Activated T-cell treated with anti-CD3 and anti-CD28 coated beads, Interleukin-2, amount 50 U/mL, for 72 hours (primary cell): Measurements from ENCODE around the gene LRRN1. TPM values are rescaled to one million over a fixed set of nuclear protein-coding genes. Genes with fewer than 3 reads are reported as not detected.
A peak's percentile ranks its signal among the peaks of the same experiment; 100 is the strongest.

Experiments used
- ATAC-seq, 2 donors: fragments of 150-1000 bp; cut with Tn5 transposase; replicated peaks in 1 of 2; 2 replicates each; pipeline ENCODE4 v1.10.0; 2021; ENCODE audit warnings: moderate library complexity in 2 of 2, mild to moderate bottlenecking in 1 of 2
- DNase-seq, 2 donors: peaks; one replicate each; pipeline ENCODE4 v3.0.0; 2021 to 2022; ENCODE audit warnings: mixed read lengths in 1 of 2
- H3K27ac Mint-ChIP-seq: one replicate; pipeline ENCODE4 v1.8.0; 2022; ENCODE audit warnings: mild to moderate bottlenecking, moderate library complexity, mixed read lengths
- H3K27me3 Mint-ChIP-seq: one replicate; pipeline ENCODE4 v1.8.0; 2022; ENCODE audit warnings: low read depth, mixed read lengths
- H3K36me3 Mint-ChIP-seq, 2 donors: one replicate each; pipeline ENCODE4 v1.8.0; 2022; ENCODE audit warnings: mixed read lengths in 2 of 2, mild to moderate bottlenecking in 1 of 2; ENCODE audit not compliant: insufficient read depth in 2 of 2
- H3K4me1 Mint-ChIP-seq: one replicate; pipeline ENCODE4 v1.8.0; 2022; ENCODE audit warnings: low read depth, mixed read lengths
- H3K4me3 Mint-ChIP-seq, 2 donors: one replicate each; pipeline ENCODE4 v1.8.0; 2022; ENCODE audit warnings: mild to moderate bottlenecking in 2 of 2, mixed read lengths in 2 of 2, moderate library complexity in 2 of 2
- H3K9me3 Mint-ChIP-seq, 2 donors: one replicate each; pipeline ENCODE4 v1.8.0; 2022; ENCODE audit warnings: mixed read lengths in 2 of 2
- total RNA-seq, 2 donors: library from RNA; stranded (reverse); gene quantifications; one replicate each; pipeline ENCODE4 v1.2.3, GENCODE V29; 2022

LRRN1 gene
- total RNA-seq, 2 donors from 2014 or later, result 0.58 to 2.6 TPM

DNA sequence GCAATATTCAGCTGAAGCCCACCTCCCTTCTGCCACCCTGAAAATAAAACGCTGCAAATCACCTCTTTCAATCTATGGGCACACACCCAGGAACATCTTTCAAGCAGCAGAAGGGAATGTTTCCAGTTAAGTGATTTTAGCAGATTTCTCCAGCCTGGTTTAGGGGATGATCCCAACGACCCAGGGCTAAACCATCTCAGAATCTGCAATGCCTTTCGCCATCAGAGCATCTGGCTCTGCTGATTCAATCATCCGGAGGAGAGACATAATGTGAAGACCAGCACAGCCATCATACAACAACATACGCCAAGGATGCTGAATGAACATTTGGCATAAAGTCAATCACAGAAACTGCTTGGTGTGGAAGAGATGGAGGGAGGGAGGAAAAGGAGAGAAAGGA, 15.5 kb upstream of the LRRN1 start:
- Mint-ChIP-seq H3K36me3 (no peaks in the 10 kb centered on the region), H3K27me3 (no peaks in the 10 kb centered on the region), H3K4me1 (no peaks in the 10 kb centered on the region), H3K4me3 (no peak overlapping the region), H3K27ac (no peak overlapping the region), H3K9me3 (peaks cover 0 to 2% of the 10 kb centered on the region in 2 donors)
- ATAC-seq, result no peak
- DNase-seq, result no peak

DNA sequence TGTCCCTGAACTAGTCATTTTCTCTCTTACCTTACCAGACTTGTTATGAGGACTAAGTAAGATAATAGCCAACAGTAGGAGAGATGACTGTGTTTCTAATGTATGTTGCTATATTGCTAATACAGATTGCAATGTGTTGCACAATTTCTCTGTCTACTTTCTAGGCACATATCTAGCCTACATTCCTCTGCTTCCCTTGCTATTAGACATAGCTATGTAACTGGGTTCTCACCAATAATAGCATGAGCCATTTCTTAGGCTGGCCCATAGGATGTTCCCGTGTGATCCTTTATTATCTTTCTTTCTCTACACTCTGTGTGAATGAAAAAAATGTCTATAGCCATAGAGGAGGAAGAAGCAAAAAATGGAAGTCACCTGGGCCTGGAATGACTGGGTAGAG, 6.8 kb upstream of the LRRN1 start:
- Mint-ChIP-seq H3K4me1 (peaks cover 5% of the 10 kb centered on the region), H3K36me3 (peaks cover 0 to 5% of the 10 kb centered on the region in 2 donors), H3K27me3 (peaks cover 11% of the 10 kb centered on the region), H3K9me3 (peaks cover 0 to 4% of the 10 kb centered on the region in 2 donors), H3K4me3 (no peak overlapping the region), H3K27ac (no peak overlapping the region)
- DNase-seq (no peak), ATAC-seq (no peak)

DNA sequence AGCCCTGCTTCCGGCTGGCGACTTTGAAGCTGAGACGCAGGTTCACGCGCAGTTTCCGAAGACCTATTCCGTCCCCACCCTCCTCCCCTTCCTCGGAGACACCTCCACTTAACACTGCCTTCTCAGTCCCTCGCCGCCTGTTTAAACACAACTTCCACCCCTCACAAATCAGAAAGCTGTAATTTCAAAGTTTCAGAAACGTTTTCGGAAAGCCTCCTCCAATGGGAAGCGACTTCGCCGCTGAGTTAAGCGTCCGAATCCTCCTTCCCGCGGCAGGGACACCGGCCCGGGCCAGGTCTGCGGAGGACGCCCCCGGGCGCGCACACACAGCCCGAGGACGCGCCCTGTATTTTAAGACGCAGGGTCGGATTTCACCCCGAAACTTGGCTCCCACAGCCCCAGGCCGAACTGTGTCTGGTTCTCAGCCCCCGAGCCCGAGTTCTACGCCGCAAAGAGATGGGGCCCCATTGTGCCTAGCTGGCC, 559 bp upstream of the LRRN1 start:
- peaks cover 0 to 2% of the 10 kb centered on the region in 2 donors for H3K9me3 Mint-ChIP-seq
- DNase-seq (peak; percentile 22 to 64), ATAC-seq (peak; percentile 54 to 64)
- peaks cover 46% of the 10 kb centered on the region for H3K27me3 Mint-ChIP-seq
- H3K27ac Mint-ChIP-seq, result peak overlapping the region; percentile 75
- H3K36me3 Mint-ChIP-seq, result peaks cover 2 to 3% of the 10 kb centered on the region in 2 donors
- H3K4me3 Mint-ChIP-seq, result peak overlapping the region; percentile 81 to 95
- peaks cover 27% of the 10 kb centered on the region for H3K4me1 Mint-ChIP-seq

DNA sequence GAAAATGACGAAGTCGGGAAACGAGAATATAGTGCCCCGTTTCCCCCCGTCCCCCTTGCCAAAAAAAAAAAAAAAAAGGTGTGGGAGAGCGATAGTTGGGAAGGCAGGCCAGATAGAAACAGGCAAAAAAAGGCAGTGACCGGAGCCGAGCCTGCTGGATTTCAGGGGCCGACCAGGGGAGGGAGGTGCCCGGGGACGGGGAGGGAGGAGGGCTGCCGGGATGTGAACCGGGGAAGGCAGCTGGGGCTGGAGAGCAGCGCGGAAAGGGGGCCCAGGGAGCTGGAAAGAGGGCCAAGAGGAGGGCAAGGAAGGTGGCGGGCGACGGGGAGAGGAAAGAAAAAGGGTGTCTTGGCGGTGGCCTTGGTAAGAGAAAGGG, 837 bp downstream of the LRRN1 start:
- peaks cover 23% of the 10 kb centered on the region for H3K4me1 Mint-ChIP-seq
- H3K36me3 Mint-ChIP-seq, result peaks cover 0 to 2% of the 10 kb centered on the region in 2 donors
- peak; percentile 13 to 14 for DNase-seq
- no peak overlapping the region for H3K27ac Mint-ChIP-seq
- no peak for ATAC-seq
- H3K4me3 Mint-ChIP-seq, result peak overlapping the region; percentile 84 to 90
- no peaks in the 10 kb centered on the region for H3K9me3 Mint-ChIP-seq
- H3K27me3 Mint-ChIP-seq, result peaks cover 46% of the 10 kb centered on the region

DNA sequence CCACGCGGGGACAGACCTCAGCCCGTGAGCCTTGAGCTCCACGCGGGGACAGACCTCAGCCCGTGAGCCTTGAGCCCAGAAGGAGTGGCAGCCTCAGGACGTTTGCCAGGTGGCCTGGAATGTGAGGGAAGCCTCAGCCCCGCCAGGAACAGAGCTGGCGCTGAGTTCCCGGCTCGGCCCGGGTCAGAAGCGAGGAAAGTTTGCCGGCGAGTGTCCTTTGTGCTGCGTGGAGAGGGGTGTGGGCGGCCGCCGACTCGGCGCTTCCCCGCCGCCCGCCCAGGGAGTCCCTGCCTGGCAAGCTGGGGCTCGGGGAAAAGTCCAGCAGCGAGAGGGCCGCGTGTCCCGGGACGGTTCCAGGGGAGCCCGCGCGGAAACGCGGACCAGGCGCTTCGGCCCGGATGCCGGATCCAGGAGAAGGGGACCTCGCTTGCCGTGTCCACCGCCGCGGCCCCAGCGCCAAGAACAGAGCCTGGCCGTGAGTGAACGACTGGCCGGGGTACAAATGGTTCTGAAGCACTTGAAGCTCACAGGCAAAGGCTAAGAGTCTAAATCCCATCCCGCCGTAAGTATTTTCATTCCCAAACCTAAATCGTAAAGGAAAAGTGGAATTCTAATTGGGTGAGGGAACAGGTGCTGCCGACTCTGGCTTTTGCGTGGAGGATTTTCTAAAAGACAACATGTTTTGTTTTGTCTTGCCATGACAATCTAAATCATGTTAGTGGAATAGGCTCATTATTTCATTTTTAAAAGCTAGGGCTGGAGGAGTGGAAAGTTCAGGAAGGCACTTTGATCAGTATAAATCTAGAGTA, 1.7 kb downstream of the LRRN1 start:
- ATAC-seq (no peak), DNase-seq (peak in 1 of 2 donors; percentile 12)
- Mint-ChIP-seq H3K27ac (no peak overlapping the region), H3K36me3 (peaks cover 0 to 2% of the 10 kb centered on the region in 2 donors), H3K4me1 (peaks cover 23% of the 10 kb centered on the region), H3K27me3 (peaks cover 46% of the 10 kb centered on the region), H3K9me3 (no peaks in the 10 kb centered on the region), H3K4me3 (peak overlapping the region; percentile 84 to 90)

DNA sequence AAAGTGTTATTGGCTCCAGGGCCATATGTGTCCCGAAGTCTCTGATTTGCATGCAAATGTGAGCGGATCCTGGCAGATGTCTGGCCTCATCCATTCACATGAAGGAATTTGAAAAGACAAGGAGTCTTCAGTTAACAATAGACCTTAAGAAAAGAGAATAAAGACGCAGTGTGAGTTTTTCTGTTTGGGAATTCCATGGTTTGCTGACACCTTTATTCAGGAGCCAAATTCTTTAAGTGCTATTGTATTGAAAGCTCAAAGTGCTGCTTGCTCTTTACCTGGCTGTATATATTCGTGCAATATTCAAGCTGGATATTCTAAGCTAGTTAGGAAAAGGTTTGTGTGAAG, 2.2 kb downstream of the LRRN1 start:
- DNase-seq (no peak), ATAC-seq (no peak)
- H3K9me3 Mint-ChIP-seq, result no peaks in the 10 kb centered on the region
- peaks cover 23% of the 10 kb centered on the region for H3K4me1 Mint-ChIP-seq
- H3K4me3 Mint-ChIP-seq, result peak overlapping the region; percentile 15 to 90
- no peak overlapping the region for H3K27ac Mint-ChIP-seq
- H3K36me3 Mint-ChIP-seq, result peaks cover 0 to 2% of the 10 kb centered on the region in 2 donors
- H3K27me3 Mint-ChIP-seq, result peaks cover 44% of the 10 kb centered on the region

DNA sequence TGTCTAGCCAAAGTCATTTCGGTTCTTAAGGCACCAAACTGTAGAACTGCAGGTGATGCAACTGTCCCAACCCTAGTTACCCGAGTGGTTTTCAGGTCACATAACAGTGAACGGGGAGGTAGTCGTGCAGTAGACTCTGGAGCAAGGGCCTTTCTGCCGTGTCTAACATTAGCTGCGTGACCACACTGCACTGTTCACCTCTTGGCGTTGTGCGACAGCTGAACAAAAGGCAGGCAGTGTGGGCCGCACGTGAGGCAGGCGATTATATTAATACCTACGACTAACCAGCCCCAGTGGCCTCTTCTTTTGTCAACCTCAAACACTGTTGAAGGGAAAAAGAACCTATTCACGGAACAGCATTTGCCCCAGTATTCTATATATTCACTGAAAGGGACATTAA, 2.8 kb downstream of the LRRN1 start:
- H3K9me3 Mint-ChIP-seq, result no peaks in the 10 kb centered on the region
- H3K27me3 Mint-ChIP-seq, result peaks cover 38% of the 10 kb centered on the region
- H3K27ac Mint-ChIP-seq, result no peak overlapping the region
- H3K36me3 Mint-ChIP-seq, result peaks cover 0 to 2% of the 10 kb centered on the region in 2 donors
- no peak for ATAC-seq
- no peak overlapping the region for H3K4me3 Mint-ChIP-seq
- H3K4me1 Mint-ChIP-seq, result peaks cover 23% of the 10 kb centered on the region
- no peak for DNase-seq

DNA sequence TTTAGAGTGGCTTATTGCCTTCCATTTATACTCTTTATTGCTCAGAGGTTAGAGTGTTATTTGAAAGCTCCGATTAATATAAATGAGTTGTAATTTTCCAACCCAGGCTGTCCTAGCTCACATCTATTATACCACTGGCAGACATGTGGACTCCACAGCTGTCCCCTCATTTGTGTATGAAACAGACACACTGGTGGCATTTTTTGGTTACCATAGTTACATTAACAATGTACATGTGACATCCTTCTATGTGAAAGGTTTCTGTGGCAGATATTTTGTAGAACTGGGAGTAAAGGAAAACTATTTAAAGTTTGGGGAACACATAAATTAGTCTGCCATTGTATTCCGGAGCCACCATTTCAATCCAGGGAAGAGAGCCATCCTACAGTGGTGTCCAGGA, 5.3 kb downstream of the LRRN1 start:
- no peak for DNase-seq
- H3K27ac Mint-ChIP-seq, result no peak overlapping the region
- peaks cover 10% of the 10 kb centered on the region for H3K4me1 Mint-ChIP-seq
- no peaks in the 10 kb centered on the region for H3K36me3 Mint-ChIP-seq
- H3K9me3 Mint-ChIP-seq, result no peaks in the 10 kb centered on the region
- H3K4me3 Mint-ChIP-seq, result no peak overlapping the region
- no peak for ATAC-seq
- peaks cover 24% of the 10 kb centered on the region for H3K27me3 Mint-ChIP-seq

DNA sequence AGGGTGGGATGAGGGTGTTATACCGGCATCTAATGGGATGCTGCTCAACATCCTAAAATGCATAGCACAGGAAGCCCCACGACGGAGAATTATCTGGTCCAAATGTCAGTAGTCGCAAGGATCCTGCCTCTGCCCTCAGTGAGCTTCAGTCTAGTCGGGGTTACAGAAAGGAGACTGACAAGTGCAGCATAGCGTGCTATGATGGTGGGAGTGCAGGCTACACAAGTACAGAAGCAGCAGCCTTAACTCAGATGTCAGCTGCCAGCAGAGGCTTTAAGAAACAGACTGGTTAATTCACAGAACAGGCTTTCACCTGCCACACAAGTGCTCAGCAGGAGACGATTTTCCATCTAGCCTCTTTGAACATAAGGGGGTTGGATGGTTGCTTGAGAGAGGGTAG, 6.9 kb downstream of the LRRN1 start:
- no peak overlapping the region for H3K27ac Mint-ChIP-seq
- H3K9me3 Mint-ChIP-seq, result no peaks in the 10 kb centered on the region
- ATAC-seq (no peak), DNase-seq (no peak)
- H3K4me3 Mint-ChIP-seq, result no peak overlapping the region
- no peaks in the 10 kb centered on the region for H3K36me3 Mint-ChIP-seq
- peaks cover 12% of the 10 kb centered on the region for H3K27me3 Mint-ChIP-seq
- no peaks in the 10 kb centered on the region for H3K4me1 Mint-ChIP-seq

DNA sequence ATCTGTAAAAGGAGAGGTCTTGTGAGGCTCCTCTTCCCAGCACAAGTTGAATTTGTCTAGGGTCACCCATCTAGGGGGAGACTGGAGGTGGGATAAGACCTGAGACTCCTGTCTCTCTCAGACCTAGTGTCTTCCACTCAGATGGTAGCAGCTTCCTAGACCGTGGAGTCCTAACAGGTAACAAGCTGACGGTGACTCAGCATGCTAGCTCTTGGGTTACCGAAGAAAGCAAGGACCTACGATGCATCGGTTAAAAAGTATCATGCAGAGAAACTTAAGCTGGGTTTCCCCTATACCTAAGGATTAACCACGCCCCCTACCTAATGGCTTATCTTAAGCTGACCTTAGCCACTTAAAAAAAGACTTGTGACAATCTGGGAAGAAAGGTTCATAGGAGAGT, 7.6 kb downstream of the LRRN1 start:
- Mint-ChIP-seq H3K27ac (no peak overlapping the region), H3K4me3 (no peak overlapping the region), H3K4me1 (no peaks in the 10 kb centered on the region), H3K9me3 (no peaks in the 10 kb centered on the region), H3K27me3 (peaks cover 4% of the 10 kb centered on the region), H3K36me3 (no peaks in the 10 kb centered on the region)
- DNase-seq, result no peak
- no peak for ATAC-seq

DNA sequence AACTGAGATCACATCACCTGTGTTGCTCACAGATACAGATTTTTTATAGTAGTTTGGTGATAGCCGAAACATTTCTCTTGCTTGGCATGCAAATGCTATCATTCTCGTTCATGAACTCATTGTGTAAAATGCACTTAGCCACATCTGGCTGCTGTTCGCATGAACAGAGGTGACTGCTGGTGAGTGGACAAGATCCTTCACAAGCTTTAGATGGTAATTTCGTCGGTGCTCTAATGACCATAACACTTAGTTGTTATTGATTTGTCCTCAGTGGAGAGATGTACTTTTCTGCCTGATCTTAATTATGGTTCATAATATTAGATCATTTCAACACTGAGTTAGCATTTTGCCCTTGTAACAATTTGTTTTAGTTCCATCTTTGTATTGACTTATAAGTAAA, 13.8 kb downstream of the LRRN1 start:
- DNase-seq (no peak), ATAC-seq (no peak)
- Mint-ChIP-seq H3K36me3 (no peaks in the 10 kb centered on the region), H3K27ac (no peak overlapping the region), H3K9me3 (no peaks in the 10 kb centered on the region), H3K27me3 (no peaks in the 10 kb centered on the region), H3K4me1 (no peaks in the 10 kb centered on the region), H3K4me3 (no peak overlapping the region)

DNA sequence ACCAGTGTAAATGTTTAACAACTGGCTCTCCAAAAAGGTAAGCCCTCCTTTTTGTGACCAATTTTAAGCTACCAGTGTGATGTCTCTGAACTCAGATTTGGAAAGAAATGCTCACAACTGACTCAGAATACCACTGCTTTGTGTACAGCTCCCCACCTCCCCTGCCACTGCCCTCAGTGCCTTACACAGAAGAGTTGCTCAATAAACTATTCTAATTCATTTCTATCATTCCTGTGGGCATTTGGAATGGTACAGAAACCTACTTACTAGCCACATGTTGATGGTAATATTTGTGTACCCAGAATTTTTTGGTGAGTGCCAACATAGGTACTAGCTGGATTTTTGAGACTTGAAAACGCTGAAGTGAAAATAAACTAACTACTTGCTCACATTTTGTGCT, 16.0 kb downstream of the LRRN1 start:
- H3K4me3 Mint-ChIP-seq, result no peak overlapping the region
- no peaks in the 10 kb centered on the region for H3K36me3 Mint-ChIP-seq
- H3K27ac Mint-ChIP-seq, result no peak overlapping the region
- ATAC-seq, result peak in 1 of 2 donors; percentile 36
- no peaks in the 10 kb centered on the region for H3K27me3 Mint-ChIP-seq
- no peaks in the 10 kb centered on the region for H3K4me1 Mint-ChIP-seq
- H3K9me3 Mint-ChIP-seq, result no peaks in the 10 kb centered on the region
- no peak for DNase-seq

DNA sequence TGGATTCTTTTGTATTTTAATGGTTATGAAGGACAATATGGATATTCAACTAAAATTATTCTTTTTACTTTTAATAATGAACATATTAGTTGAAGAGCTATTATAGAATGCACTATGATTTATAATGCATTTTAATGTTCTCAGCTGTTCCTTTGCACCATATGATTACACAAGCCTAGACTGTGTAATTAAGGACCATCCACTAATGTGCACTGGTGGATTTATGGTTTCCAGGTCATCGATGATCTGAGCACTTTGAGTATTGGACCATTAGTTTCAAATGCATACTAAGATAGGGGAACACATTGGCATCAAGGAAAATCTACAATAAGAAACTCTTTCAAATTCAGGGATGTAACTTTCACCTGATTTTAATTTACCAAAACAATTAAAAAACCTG, 16.8 kb downstream of the LRRN1 start:
- Mint-ChIP-seq H3K9me3 (no peaks in the 10 kb centered on the region), H3K4me3 (no peak overlapping the region)
- ATAC-seq, result no peak

DNA sequence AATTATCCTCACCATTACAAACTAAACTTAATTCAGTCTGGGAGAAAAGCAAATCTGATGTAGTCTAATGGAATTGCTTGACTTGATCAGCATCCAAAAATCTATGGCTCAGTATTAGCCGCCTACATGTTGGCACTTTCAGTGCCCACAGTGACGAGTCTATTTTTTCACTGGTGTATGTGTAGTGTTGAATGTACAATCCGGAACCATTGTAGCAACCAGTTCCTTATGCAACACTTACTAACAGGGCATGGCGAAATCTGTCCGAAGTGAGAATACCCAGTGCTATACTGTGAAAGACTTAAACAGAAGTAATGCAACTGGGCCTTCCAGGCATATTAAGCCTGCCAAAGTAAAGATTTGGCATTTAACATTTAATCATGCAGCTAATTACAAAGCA, 18.6 kb downstream of the LRRN1 start:
- Mint-ChIP-seq H3K27ac (no peak overlapping the region), H3K4me3 (no peak overlapping the region), H3K36me3 (no peaks in the 10 kb centered on the region), H3K27me3 (no peaks in the 10 kb centered on the region), H3K4me1 (no peaks in the 10 kb centered on the region), H3K9me3 (no peaks in the 10 kb centered on the region)
- DNase-seq (no peak), ATAC-seq (no peak)

More for the DNA sequence above, 16.8 kb downstream of the LRRN1 start:
- H3K27ac Mint-ChIP-seq, result no peak overlapping the region
- no peaks in the 10 kb centered on the region for H3K36me3 Mint-ChIP-seq
- DNase-seq, result no peak
- H3K4me1 Mint-ChIP-seq, result no peaks in the 10 kb centered on the region
- H3K27me3 Mint-ChIP-seq, result no peaks in the 10 kb centered on the region
